GM18499 (cell line): Measurements from ENCODE around the gene CBY1.
"Not testable (repeated sequence)": the region's sequence is repeated elsewhere in the genome, so short reads cannot be mapped to it uniquely, and the experiment has no call there.

ENCODE experiments used
- ATAC-seq: cut with Tn5 transposase; IDR thresholded peaks from one replicate; pipeline ENCODE4 v1.9.1; 2021; ENCODE audit warnings: moderate number of reproducible peaks; ENCODE audit not compliant: insufficient read depth, unreplicated experiment

The CBY1 gene

DNA sequence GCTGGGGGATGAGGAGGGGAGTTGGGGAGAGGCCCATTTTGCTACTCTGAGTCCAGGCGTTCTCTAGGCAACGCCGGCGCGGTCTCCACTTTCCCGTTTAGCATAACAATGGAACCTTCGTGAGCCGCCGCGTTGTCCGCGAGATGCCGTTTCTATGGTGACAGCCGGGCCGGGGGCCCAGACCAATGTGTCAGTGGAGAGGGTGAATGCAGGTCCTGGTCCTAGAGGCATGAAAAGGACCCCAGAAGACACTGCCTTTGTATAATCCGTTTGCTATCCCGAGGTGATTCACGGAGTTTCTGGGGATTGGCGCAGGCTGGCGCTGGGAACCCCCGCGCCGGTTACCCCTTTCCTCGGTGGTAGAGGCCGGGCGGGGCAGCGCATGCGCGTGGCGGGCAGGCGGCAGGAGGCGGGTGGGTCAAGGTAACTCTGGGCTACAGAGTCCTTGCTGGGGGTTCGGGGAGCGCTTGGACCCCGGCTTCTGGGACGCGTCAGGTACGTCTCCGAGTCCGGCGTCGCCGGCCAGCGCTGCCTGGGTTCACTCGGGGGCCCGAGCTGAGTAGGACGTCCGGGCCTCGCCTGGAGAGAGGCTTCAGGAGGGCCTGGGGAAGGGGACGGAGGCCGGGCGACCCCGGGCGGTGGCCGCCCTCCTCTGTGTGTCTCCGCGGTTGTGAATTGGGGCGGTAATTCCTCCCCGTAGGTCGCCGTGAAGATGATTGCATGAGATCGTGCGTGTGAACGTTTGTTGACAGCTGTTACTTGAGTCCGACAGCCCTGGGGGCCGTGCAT is at the start of gene CBY1, which contains the start of gene FAM227A:
Gene CBY1 (plus strand): TSS at position 383 of the 789 bp plus-strand sequence. CDS start 11,417 bp downstream, outside the sequence.
Gene FAM227A (minus strand): TSS at position 137 of the 789 bp plus-strand sequence. CDS start 6,224 bp downstream, outside the sequence.
- ATAC-seq, result no peak

DNA sequence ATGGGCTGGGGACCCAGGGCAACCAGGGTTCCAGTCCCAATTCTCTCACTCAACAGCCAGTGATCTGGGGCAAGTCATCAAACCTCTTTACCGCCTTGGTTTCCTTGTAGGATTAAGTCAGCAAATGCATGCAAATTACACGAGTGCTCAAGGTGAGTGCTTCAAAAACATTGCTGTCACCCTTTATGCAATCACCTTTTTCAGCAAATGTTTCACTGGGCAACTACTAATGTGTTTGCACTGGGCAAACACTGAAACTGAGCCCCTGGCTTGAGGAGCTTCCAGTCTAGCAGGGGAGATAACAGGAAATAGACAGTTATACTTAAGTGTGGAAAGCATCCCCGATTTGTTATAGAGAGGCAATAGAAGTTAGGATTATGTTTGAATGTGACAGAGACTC is 48.8 kb upstream of the CBY1 start:
- no peak for ATAC-seq

DNA sequence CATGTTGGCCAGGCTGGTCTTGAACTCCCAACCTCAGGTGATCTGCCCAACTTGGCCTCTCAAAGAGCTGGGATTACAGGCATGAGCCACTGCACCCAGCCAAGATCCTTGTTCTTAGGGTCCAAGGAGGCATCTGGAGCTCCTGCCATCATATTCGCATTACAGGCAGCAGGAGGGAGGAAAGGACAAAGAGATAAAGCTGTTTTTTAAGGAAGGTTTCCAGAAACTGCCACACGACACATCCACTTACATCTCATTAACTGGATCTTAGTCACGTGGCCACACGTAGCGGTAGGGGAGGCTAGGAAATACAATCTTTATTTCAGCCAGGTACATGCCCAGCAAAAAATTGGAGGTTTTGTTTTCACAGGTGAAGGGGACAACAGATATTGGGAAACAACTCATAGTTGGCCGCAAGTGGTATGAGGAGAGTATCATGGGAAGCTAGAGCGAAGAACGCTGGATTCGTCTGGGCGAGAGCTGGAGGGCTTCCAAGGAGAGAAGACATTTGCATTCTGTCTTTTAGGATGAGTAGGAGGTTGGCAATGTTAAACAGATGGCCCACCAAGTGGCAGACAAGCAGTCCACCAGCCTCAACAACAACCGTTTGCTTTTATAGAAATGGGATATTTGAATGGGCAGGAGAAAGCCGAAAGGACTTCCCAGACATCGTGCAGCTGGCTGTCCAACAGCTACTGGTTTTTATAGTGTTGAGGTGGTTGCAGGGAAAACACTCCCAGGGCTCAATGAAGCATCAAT is 47.3 kb upstream of the CBY1 start:
- no peak for ATAC-seq

DNA sequence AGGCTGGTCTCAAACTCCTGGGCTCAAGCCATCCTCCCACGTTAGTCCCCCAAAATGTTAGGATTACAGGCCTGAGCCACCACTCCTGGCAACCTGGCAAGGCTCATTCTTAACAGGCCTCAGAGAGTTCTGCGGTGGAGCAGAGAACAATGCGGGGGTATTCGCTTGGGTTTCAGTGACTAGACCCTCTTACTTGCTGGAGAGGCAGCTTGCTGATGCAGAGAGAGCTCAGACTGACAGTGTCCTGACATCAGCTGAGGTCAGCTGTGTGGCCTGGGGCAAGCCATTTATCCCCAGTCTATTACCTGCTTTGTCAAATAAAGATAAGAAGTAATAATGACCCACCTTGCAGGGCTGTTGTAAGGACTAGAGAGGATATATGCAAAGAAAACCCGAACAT is 46.2 kb upstream of the CBY1 start:
- no peak for ATAC-seq

DNA sequence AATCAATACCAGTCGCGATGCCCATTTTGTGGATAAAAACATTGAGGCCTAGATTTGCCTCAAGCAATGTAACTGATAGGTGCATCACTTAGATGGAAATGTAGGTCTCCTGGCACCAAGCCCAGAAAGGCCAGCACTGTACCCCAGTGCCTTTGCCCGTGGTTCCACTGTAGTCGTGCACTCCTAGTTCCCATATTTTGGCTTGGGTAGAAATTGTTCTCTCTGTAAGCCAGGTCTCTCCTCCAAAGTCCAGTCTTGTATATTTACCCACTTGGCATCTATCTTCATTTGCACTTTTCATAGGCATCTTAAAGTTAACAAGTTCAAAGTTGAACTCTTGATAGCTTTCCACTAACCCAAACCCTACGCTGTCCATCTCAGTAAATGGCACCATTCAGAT is 44.9 kb upstream of the CBY1 start:
- no peak for ATAC-seq

DNA sequence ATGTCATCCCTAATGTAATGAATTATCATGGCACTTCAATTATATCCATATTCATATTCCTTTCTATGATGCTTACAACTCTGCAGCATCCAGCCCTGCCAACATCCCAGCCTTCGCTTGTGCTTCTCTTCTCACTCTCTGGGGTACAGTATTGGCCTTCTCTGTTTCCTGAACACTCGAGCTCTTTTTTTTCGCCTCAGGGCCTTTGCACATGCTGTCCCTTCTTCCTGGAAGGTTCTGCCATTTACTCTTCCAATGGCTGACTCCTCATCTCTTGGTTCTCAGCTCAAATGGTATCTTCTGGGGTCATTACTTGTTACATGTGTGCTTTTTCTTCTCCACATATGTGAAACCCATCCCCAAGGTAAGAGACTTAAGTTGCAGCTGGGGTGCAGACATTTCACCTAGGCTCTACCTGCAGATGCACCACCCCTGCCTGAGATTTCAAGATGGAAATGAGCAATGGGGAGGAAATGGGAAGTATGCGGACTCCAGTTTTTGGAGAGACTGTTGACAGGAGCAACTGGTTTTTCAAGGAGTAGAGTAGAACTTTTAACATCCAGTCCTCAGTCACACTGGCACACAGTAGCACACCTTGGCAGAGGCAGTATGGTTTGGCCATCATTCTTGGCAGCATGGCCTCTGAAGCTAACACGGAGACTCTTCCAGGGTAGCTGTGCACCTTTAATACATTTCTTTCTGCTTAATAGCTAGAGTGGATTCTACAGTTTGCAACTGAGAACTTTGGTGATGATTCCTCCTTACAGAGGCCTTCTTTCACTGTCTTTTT is 44.0 kb upstream of the CBY1 start:
- ATAC-seq, result no peak

DNA sequence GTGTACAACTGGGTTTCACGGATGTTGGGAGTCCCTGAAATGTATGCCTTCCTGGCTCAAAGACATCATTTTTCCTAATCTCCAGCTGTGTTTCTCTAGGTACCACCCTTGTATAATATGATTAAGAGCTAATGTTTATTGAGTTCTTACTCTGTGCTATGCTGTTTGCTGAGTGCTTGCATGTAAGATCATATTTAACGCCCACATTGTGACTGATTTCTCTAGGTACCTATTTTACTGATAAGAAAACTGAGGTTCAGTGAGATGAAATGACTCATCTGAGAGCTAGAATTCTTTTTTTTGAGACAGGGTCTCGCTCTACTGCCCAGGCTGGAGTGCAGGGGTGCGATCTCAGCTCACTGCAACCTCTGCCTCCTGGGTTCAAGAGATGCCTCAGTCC is 42.9 kb upstream of the CBY1 start:
- ATAC-seq, result no peak

DNA sequence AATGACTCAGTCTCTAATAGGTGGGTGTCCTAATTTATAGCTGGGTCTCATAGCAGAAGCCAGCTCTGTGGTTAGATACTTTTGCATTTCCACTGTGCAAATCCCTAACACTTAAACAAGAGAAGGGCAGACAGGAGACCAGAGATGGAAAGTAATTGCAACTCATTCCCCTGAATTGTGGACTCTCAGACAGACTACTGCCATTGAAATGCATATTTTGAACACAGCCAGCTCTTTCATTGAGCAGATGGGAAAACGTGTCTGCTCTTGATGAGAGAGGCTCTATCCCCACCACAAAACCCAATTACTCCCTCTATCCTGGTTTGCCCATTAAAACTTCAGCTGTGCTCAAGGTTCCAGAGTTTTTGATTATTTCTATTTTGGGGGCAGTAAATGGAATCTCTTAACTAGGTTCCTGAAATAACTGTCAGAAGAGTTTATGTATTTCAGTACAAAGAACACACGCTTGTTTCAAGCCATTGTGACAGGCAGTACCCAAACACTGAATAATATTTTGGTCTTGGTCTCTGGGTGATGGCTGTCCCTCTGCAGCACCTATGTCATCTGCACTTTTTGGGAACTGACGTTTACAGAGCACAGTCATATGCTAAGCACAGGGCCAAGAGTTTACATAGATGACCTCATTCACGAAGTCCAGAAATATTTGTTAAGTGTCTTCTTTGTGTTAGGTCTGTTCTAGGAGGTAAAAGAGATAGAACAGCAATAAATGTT is 41.9 kb upstream of the CBY1 start:
- ATAC-seq, result no peak

DNA sequence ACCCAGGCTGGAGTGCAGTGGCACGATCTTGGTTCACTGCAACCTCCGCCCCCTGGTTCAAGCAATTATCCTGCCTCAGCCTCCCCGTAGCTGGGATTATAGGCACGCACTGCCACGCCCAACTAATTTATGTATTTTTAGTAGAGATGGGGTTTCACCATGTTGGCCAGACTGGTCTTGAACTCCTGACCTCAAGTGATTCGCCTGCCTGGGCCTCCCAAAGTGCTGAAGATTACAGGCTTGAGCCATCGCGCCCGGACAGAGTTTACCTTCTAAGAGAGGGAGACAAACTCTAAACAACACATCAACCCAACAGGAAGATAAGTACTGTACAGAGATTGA is 41.4 kb upstream of the CBY1 start:
- ATAC-seq, result not testable (repeated sequence)

DNA sequence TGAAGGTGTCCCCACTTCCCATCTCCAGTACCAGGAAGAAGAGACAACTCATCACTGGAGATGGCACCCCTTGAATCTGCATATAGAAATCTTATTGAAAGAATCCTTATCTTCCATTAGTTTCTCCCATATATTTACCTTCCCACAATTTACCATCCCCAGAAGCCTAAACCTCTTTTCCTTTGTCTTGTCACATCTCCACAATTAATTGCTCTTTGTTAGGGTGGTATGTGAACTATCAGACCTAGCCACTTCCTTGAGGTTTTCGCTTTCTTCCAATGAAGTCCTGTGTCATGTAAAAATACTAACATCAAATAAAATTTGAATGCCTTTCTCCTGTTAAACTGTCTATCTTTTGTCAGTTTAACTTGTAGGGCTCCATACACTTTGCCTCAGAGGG is 38.2 kb upstream of the CBY1 start:
- no peak for ATAC-seq

DNA sequence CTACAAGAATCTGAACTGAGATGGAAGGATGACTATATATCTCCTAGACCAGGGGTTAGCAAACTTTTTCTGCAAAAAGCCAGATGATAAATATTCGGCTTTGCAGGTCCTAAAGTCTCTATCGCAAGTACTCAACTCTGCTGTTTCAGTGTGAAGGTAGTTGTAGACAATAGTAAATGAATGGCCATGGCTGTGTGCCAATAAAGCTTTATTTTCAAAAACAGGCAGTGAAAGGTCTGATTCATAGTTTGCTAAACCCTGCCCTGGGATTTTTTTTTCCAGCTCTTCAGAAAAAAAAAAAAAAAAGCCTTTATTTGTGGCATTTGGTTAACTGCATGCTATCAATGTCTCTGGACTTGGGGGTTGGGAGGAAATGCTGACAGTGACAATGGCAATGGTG is 37.8 kb upstream of the CBY1 start:
- no peak for ATAC-seq

DNA sequence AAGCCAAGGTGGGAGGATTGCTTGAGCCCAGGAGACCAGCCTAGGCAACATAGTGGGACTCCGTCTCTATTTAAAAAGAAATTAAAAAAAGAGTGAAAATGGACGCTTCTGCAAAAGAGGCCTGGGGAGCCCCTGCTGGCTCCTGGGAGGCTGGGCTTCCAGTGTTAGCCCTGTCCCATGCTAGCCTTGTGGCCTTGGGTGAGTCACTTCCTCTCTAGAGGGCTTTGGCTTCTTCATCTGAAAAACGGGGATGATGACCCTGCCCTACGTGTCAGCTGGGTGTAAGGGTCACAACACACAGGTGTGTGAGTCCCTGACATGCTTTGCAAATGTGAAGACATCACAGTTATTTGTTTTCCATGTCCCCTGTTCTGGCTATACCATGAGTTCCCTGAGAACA is 33.1 kb upstream of the CBY1 start:
- no peak for ATAC-seq

DNA sequence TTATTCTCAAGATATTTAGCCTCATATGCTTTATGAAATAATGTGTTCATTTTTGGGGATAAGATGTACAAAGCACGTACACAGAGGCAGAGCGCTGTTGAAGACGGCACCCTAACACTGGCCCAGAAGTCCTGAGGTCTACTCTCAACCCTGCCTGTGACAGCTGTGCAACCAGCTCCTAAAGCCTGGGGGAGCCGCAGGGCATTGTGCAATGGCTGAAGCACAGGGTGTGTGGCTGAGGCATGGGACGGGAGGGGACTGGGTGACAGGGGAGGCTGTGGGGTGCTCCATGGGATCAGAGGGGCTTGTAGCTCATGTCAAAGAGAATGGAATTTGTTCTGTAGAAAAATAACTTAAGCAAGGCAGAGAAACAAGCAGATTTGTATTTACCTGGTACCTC is 28.0 kb upstream of the CBY1 start:
- ATAC-seq, result no peak

DNA sequence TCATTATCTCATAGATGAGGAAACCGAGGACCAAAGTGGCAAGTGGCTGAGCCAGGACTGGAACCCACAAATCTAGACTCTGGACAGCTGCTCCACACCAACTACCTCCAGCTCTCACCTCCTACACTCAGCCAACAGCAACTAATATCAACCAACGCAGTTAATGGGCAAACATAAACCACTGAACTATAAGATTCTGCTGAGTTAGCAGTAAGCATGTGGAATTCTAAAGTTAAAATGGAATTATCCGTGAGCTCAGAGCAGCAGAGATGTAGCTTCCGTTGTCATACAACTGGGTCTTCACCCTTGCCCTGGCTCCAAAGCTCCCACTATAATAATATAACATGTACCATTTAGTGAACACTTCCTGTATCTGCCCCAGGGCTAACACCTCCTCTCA is 27.3 kb upstream of the CBY1 start:
- no peak for ATAC-seq

DNA sequence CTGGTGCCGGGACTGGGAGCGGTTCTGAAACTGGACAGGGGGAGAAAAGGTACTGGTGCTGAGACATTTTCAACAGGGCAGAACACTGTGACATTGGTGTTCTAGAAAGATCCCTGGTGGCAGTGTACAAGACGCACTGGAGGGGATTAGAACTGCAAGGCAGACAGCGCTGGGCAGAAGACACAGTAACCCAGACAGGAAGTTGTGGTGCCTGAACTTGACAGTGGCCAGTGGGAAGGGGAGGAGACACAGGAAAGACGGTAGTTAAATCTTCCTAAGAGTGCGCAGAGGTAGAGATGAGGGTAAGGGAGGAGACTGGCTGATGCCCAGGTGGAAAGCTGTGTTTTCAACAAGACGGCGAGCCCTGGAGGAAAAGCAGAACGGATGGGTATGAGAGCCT is 24.7 kb upstream of the CBY1 start:
- ATAC-seq, result no peak

DNA sequence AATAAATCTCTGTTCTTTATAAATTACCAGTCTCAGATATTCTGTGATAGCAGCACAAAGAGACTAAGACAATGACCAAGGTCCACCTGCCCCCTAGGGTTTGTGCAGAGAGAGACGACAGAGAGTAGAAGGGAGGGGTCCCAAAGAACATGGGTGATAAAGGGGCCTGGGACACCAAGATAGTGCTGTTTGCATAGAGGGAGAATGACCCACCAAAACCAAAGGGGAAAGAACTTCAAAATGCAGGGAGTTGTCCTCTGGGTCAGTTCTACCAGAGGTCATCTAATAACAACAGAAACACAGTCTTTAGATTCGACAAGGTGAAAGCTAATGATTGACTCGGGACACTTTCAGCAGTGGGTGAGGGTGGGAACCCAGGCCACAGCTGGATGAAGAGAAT is 23.9 kb upstream of the CBY1 start:
- no peak for ATAC-seq

DNA sequence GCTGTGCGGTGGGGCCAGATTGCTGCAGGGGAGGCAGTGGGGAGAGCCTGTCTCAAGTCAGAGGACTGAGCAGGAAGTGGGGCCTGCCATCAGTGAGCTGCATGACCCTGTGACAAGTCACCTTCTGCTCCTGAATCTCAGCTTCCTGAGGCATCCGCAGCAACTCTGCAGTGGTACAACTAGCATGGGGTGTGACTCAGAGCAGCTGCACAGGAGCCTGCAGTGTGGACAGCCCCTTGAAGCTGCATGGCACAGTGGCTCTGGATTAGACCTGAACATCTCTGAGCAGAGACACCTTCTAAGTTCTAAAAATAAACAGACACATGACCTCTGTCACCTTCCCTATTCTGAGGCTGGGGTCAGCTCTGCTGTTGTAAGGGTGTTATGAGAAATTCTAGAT is 18.2 kb upstream of the CBY1 start:
- no peak for ATAC-seq

DNA sequence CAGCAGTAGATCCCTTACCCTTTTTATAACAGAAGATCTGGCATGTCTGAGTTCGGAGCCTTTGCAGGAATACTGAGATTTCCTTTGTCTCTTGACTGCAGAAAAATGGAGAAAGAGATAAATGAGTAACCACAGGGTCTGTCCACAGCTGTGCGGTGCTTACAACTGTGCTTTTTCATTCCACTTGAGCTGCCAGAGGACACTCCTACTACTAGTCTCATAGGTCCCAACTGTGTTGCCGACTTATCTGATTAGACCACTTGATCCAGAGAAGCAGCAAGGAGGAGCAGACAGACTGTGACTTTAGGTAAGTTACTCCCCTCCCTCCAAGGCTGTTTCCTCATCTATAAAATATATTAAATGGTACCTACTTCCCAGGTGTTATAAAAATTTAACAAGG is 17.7 kb upstream of the CBY1 start:
- ATAC-seq, result no peak

DNA sequence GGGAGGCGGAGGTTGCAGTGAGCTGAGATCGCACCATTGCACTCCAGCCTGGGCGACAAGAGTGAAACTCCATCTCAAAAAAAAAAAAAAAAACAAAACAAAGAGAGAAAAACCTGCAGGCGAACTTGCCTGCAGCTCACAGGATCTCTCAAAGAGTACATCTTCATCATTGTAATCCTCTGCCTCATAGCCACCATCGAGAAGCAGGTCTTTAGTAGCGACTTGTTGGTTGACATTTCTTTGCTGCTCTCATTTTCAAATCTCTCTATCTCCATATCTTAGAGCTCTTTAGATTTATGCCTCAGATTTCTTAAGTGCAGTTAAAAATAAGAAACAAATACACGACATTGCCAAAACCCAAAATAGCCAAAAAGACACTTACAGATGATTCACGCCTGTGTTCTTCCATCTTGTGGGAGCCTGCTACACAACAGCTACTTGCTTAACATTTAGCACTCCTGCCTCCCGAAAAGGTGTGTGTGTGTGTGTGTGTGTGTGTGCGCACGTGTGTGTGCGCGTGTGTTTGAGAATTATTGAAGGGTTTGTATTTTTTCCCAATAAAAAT is 14.9 kb upstream of the CBY1 start:
- ATAC-seq, result no peak

DNA sequence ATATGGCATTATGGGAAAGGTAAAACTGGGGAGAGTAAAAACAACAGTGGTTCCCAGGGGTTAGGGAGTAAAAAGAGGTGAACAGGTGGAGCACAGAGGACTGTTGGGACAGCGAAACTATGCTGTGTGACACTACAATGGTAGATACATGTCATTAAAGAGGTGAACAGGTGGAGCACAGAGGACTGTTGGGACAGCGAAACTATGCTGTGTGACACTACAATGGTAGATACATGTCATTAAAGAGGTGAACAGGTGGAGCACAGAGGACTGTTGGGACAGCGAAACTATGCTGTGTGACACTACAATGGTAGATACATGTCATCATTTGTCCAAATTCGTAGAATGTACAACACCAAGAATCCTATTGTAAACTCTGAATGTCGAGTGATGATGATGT is 12.2 kb upstream of the CBY1 start:
- not testable (repeated sequence) for ATAC-seq
